H1 (cell line): Measurements from ENCODE around the gene SRGAP3. TPM values are rescaled to one million over a fixed set of nuclear protein-coding genes. Genes with fewer than 3 reads are reported as not detected.

ENCODE experiments used
- CTCF ChIA-PET: fragments of 300-600 bp; sonication (Branson Sonifier 250); formaldehyde crosslinking; loops from one replicate; lab custom pipeline; 2021; ENCODE audit not compliant: partially characterized antibody; lab: Charles Lee
- POLR2A ChIA-PET: fragments of 300-600 bp; sonication (Branson Sonifier 250); formaldehyde crosslinking; loops from one replicate; lab custom pipeline; 2021; ENCODE audit warnings: inconsistent platforms; ENCODE audit not compliant: partially characterized antibody; lab: Charles Lee
- DNase-seq, 2 experiments: peaks; one replicate each; pipeline versions ENCODE4 v3.0.0 to v3.0.0-alpha.2; 2010 to 2022; ENCODE audit warnings: low spot score in 2 of 2, low read depth in 1 of 2, mixed read lengths in 1 of 2
- FAIRE-seq: peaks from 2 replicates; lab custom pipeline; 2011; peaks lifted over from hg19 to GRCh38; lab: Jason Lieb, UNC
- H2AFZ ChIP-seq: 2 replicates; pipeline ENCODE4 v1.8.1; 2012; ENCODE audit warnings: low read length, inconsistent platforms
- H2AK5ac ChIP-seq: 2 replicates; pipeline ENCODE4 v1.6.1; 2013; ENCODE audit warnings: low read depth, low read length
- H2BK120ac ChIP-seq: replicated peaks from 2 replicates; pipeline ENCODE3; 2013; ENCODE audit warnings: low read depth, low read length, inconsistent platforms
- H2BK12ac ChIP-seq: 2 replicates; pipeline ENCODE4 v1.6.1; 2013; ENCODE audit warnings: low read depth, low read length
- H2BK15ac ChIP-seq: 2 replicates; pipeline ENCODE4 v1.6.1; 2013; ENCODE audit warnings: low read length
- H2BK20ac ChIP-seq: 2 replicates; pipeline ENCODE4 v1.6.1; 2013; ENCODE audit warnings: low read length
- H2BK5ac ChIP-seq: 2 replicates; pipeline ENCODE4 v1.6.1; 2013; ENCODE audit warnings: low read depth, low read length
- H3K14ac ChIP-seq: 2 replicates; pipeline ENCODE4 v1.6.1; 2013; ENCODE audit warnings: inconsistent platforms; ENCODE audit not compliant: insufficient read length
- H3K18ac ChIP-seq: 2 replicates; pipeline ENCODE4 v1.6.1; 2013; ENCODE audit warnings: low read length; ENCODE audit errors: extremely low read depth
- H3K23ac ChIP-seq: 2 replicates; pipeline ENCODE4 v1.6.1; 2013; ENCODE audit warnings: inconsistent platforms; ENCODE audit not compliant: insufficient read length
- H3K23me2 ChIP-seq: 2 replicates; pipeline ENCODE4 v1.6.1; 2013; ENCODE audit warnings: low read depth, low read length
- H3K27ac ChIP-seq: 2 replicates; pipeline ENCODE4 v1.6.1; 2011; ENCODE audit warnings: low read depth, low read length, inconsistent platforms
- H3K27me3 ChIP-seq, 4 experiments: replicated peaks in 1 of 4; 1 replicate in 1 of 4; 2 replicates in 3 of 4; pipeline versions ENCODE4 v1.6.1 to v1.8.1; 2011 to 2013; ENCODE audit warnings: low read length in 3 of 4, mild to moderate bottlenecking in 3 of 4, inconsistent platforms in 2 of 4, mixed read lengths in 2 of 4, moderate library complexity in 1 of 4; ENCODE audit not compliant: control insufficient read depth in 3 of 4, insufficient read depth in 3 of 4; ENCODE audit errors: extremely low read depth in 1 of 4
- H3K36me3 ChIP-seq, 4 experiments: 2 replicates each; pipeline versions ENCODE4 v1.6.1 to v1.8.1; 2011 to 2013; ENCODE audit warnings: mild to moderate bottlenecking in 4 of 4, low read length in 3 of 4, moderate library complexity in 2 of 4, control low read depth in 1 of 4, inconsistent platforms in 1 of 4; ENCODE audit not compliant: insufficient read depth in 4 of 4, control insufficient read depth in 2 of 4
- H3K4ac ChIP-seq: replicated peaks from 2 replicates; pipeline ENCODE3; 2013; ENCODE audit warnings: low read length, low read depth, mixed read lengths, inconsistent platforms; ENCODE audit not compliant: insufficient read length
- H3K4me1 ChIP-seq, 4 experiments: replicated peaks in 1 of 4; 1 replicate in 1 of 4; 2 replicates in 3 of 4; pipeline versions ENCODE4 v1.6.1 to v1.8.1; 2011 to 2013; ENCODE audit warnings: low read length in 3 of 4, inconsistent platforms in 2 of 4, mixed read lengths in 1 of 4; ENCODE audit not compliant: insufficient read depth in 4 of 4, control insufficient read depth in 3 of 4
- H3K4me2 ChIP-seq, 2 experiments: 2 replicates each; pipeline versions ENCODE4 v1.6.1 to v1.8.1; 2011 to 2013; ENCODE audit warnings: low read depth in 2 of 2, low read length in 2 of 2, control low read depth in 1 of 2, inconsistent platforms in 1 of 2, mild to moderate bottlenecking in 1 of 2; ENCODE audit not compliant: insufficient read depth in 1 of 2
- H3K4me3 ChIP-seq, 4 experiments: fragments of 200-600, 300-600 bp in 1 of 4; sonication (generic), shearing (Covaris generic), sonication (Bioruptor Twin) in 1 of 4; 2 replicates each; pipeline versions ENCODE4 v1.5.1 to v1.8.1; 2011 to 2016; ENCODE audit warnings: low read length in 4 of 4, low read depth in 3 of 4, control low read depth in 2 of 4, inconsistent platforms in 2 of 4, mild to moderate bottlenecking in 2 of 4, mixed read lengths in 1 of 4, moderate library complexity in 1 of 4; ENCODE audit not compliant: insufficient read depth in 2 of 4; ENCODE audit errors: extremely low read depth in 1 of 4
- H3K56ac ChIP-seq: replicated peaks from 2 replicates; pipeline ENCODE3; 2013; ENCODE audit warnings: low read depth, mild to moderate bottlenecking, mixed read lengths, low read length, inconsistent platforms; ENCODE audit not compliant: insufficient read length
- H3K79me1 ChIP-seq: 2 replicates; pipeline ENCODE4 v1.6.1; 2013; ENCODE audit warnings: low read depth, low read length, control low read depth
- H3K79me2 ChIP-seq, 2 experiments: 2 replicates each; pipeline versions ENCODE4 v1.6.1 to v1.8.1; 2012 to 2013; ENCODE audit warnings: low read length in 2 of 2, mild to moderate bottlenecking in 2 of 2, inconsistent platforms in 1 of 2; ENCODE audit not compliant: insufficient read depth in 2 of 2, control insufficient read depth in 1 of 2
- H3K9ac ChIP-seq, 4 experiments: replicated peaks in 1 of 4; 1 replicate in 1 of 4; 2 replicates in 3 of 4; pipeline versions ENCODE4 v1.6.1 to v1.8.1; 2011 to 2013; ENCODE audit warnings: low read depth in 3 of 4, low read length in 3 of 4, control low read depth in 2 of 4, mild to moderate bottlenecking in 2 of 4, moderate library complexity in 2 of 4, inconsistent platforms in 1 of 4; ENCODE audit errors: extremely low read depth in 1 of 4
- H3K9me3 ChIP-seq, 2 experiments: 2 replicates each; pipeline versions ENCODE4 v1.6.1 to v1.8.1; 2012 to 2013; ENCODE audit warnings: mild to moderate bottlenecking in 2 of 2, moderate library complexity in 2 of 2, control low read depth in 1 of 2, inconsistent platforms in 1 of 2, low read depth in 1 of 2, low read length in 1 of 2, mixed read lengths in 1 of 2; ENCODE audit not compliant: insufficient read depth in 2 of 2
- H4K20me1 ChIP-seq, 2 experiments: replicated peaks in 1 of 2; 2 replicates each; pipeline versions ENCODE3 to v1.8.1; 2011 to 2013; ENCODE audit warnings: inconsistent platforms in 2 of 2, low read length in 2 of 2, mild to moderate bottlenecking in 1 of 2; ENCODE audit not compliant: insufficient read depth in 2 of 2, control insufficient read depth in 1 of 2
- H4K5ac ChIP-seq: 2 replicates; pipeline ENCODE4 v1.6.1; 2013; ENCODE audit warnings: low read length, low read depth, mixed read lengths, inconsistent platforms; ENCODE audit not compliant: insufficient read length
- H4K8ac ChIP-seq: 2 replicates; pipeline ENCODE4 v1.8.0; 2013; ENCODE audit warnings: mild to moderate bottlenecking, moderate library complexity, low read length, inconsistent platforms; ENCODE audit not compliant: insufficient read depth; ENCODE audit errors: extremely low read depth
- H4K91ac ChIP-seq: replicated peaks from 2 replicates; pipeline ENCODE3; 2013; ENCODE audit warnings: low read length, mixed read lengths, inconsistent platforms; ENCODE audit not compliant: insufficient read length
- HDAC6 ChIP-seq: IDR thresholded peaks from one replicate; pipeline ENCODE4 v1.7.1; 2012; ENCODE audit warnings: low read depth, mild to moderate bottlenecking, inconsistent platforms, low read length, moderate library complexity
- NANOG ChIP-seq: IDR thresholded peaks from 2 replicates; pipeline ENCODE4 v1.6.1; 2011; ENCODE audit warnings: low read length, low read depth, mild to moderate bottlenecking, inconsistent platforms; ENCODE audit not compliant: insufficient read depth, poor library complexity, severe bottlenecking
- RAD21 ChIP-seq, 2 experiments: IDR thresholded peaks in 1 of 2; conservative IDR thresholded peaks in 1 of 2; 2 replicates each; pipeline ENCODE4 v1.6.1; 2011; ENCODE audit warnings: low read depth in 2 of 2, low read length in 2 of 2, improper control_type of control experiment in 1 of 2, inconsistent platforms in 1 of 2, mild to moderate bottlenecking in 1 of 2, moderate library complexity in 1 of 2
- SAP30 ChIP-seq: fragments of 300-600 bp; sonication (generic); IDR thresholded peaks from 2 replicates; pipeline ENCODE4 v1.7.1; 2012; ENCODE audit warnings: low read length, moderate library complexity, mild to moderate bottlenecking, inconsistent platforms; ENCODE audit not compliant: insufficient read depth, insufficient replicate concordance
- SP1 ChIP-seq: IDR thresholded peaks from 2 replicates; pipeline ENCODE4 v1.6.1; 2011; ENCODE audit warnings: low read depth, low read length
- TAF1 ChIP-seq: IDR thresholded peaks from 2 replicates; pipeline ENCODE4 v1.6.1; 2011; ENCODE audit warnings: mild to moderate bottlenecking, low read depth, low read length
- ZNF274 ChIP-seq: IDR thresholded peaks from 2 replicates; pipeline ENCODE4 v1.7.0; 2012; ENCODE audit warnings: low read length, borderline replicate concordance; ENCODE audit errors: extremely low read depth
- WGBS, 2 experiments: shearing (Covaris generic) in 1 of 2; methylation state at CpG; one replicate each; pipeline versions ENCODE4 v1.1.6 to v1.1.7; 2013 to 2015; ENCODE audit warnings: low lambda C conversion rate in 2 of 2, mixed read lengths in 2 of 2, inconsistent platforms in 1 of 2, low coverage in 1 of 2, missing lambda C conversion rate in 1 of 2; ENCODE audit not compliant: insufficient replicate concordance in 2 of 2, insufficient coverage in 1 of 2, insufficient read length in 1 of 2; ENCODE audit errors: extremely low coverage in 1 of 2, missing lambda C conversion rate in 1 of 2; 5-methylcytosine and 5-hydroxymethylcytosine counted together
- polyA plus RNA-seq, 7 experiments: library from polyadenylated mRNA; depleted of rRNA in 3 of 7; stranded (reverse) in 5 of 7; unstranded in 2 of 7; fragments of >200 nt in 5 of 7; fragments of 200-250 nt in 2 of 7; gene quantifications; 1 replicate in 5 of 7; 2 replicates in 1 of 7; 4 replicates in 1 of 7; pipeline versions ENCODE4 v1.2.1 to v1.2.3, GENCODE V29; 2011 to 2013; ENCODE audit warnings: missing spikeins in 2 of 7, mixed read lengths in 2 of 7
- total RNA-seq: library from RNA; stranded (reverse); fragmentation: NEBNext Ultra II Directional; extraction: Animal tissue kit (Norgen Biotek cat#: 25700); gene quantifications from 2 replicates; pipeline ENCODE4 v1.2.1, GENCODE V29; 2021
- TF ChIP-seq, protein P1 (sequence below), 3 experiments: IDR thresholded peaks; 1 replicate in 2 of 3; 2 replicates in 1 of 3; pipeline versions ENCODE4 v1.5.1 to v1.6.1; 2011; ENCODE audit warnings: low read length in 3 of 3, mild to moderate bottlenecking in 3 of 3, inconsistent platforms in 2 of 3, low read depth in 1 of 3, moderate library complexity in 1 of 3; ENCODE audit not compliant: insufficient read depth in 1 of 3; ENCODE audit errors: control extremely low read depth in 1 of 3

SRGAP3 gene
- total and polyA plus RNA-seq, 2 of the 8 experiments (the other 6 are each of a cell fraction or from before 2014, with no cell fraction given), result 5.8 to 11.4 TPM

DNA sequence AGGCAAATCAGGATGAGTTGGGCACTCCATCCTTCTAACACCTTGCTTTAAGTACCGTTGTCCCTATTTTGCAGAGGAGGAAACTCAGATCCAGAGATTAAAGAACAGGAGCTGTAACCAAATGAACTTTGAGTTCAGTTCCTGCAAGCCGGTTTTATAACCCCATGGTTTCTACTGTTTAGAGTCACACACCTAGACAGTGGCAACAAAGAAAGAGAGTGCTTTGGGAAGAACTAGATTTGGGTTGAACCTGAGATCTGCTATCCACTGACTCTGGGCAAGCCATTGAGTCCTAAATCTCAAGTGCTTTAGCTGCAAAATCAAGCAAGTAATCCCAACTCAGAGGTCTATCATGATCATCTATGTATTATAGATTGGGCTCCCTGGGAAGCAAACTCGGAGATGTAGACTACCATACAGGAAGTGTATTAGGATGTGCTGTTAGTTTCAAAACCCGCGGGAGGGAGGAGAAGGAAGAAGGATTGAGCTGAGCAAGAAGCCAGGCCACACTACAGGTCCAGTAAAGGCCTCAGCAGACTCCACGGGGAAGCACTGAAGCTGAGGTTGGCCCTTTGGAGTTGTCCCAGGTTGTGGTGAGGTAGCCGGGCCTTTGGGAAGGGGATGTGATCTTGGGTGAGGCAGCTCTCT is 42.2 kb downstream of the SRGAP3 start:
- Histone ChIP-seq H3K18ac (no peak overlapping the region), H3K9ac (no peak overlapping the region), H3K27me3 (no peaks in the 10 kb centered on the region), H2AFZ (no peak overlapping the region), H3K56ac (no peak overlapping the region), H2AK5ac (no peak overlapping the region), H3K23me2 (no peaks in the 10 kb centered on the region), H4K8ac (no peak overlapping the region), H3K79me1 (no peaks in the 10 kb centered on the region), H2BK5ac (no peak overlapping the region), H3K36me3 (no peaks in the 10 kb centered on the region), H2BK20ac (no peak overlapping the region), H3K4ac (no peak overlapping the region), H3K79me2 (no peaks in the 10 kb centered on the region), H2BK120ac (no peak overlapping the region), H2BK15ac (no peak overlapping the region), H3K14ac (no peak overlapping the region), H4K20me1 (peaks cover 0 to 2% of the 10 kb centered on the region in 2 experiments), H4K5ac (no peak overlapping the region), H3K4me3 (no peak overlapping the region), H3K27ac (no peak overlapping the region), H2BK12ac (no peak overlapping the region), H4K91ac (no peak overlapping the region), H3K4me2 (no peak overlapping the region), H3K4me1 (peaks cover 0 to 8% (median 3%) of the 10 kb centered on the region in 4 experiments; a peak in 4 of 7 replicates), H3K9me3 (no peaks in the 10 kb centered on the region), H3K23ac (no peak overlapping the region)
- FAIRE-seq (no peak), DNase-seq (no peak)
- 89% methylated on average over 7 of the region's 7 CpGs; no CpG with 5 or more reads in 1 of the 2 experiments for WGBS, 2 experiments
- TF ChIP-seq SP1, result no peak
- no peak for TF ChIP-seq SAP30
- no peak for TF ChIP-seq NANOG
- no peak for TF ChIP-seq RAD21 (IDR thresholded peaks at IDR 0.05 in 1 of 2, conservative IDR thresholded peaks at IDR 0.05 in 1 of 2; ENCODE audit: low read depth in 2 of 2, low read length in 2 of 2)
- no peak for TF ChIP-seq ZNF274
- no peak for TF ChIP-seq HDAC6
- no peak for TF ChIP-seq TAF1
- TF ChIP-seq, protein P1, sequence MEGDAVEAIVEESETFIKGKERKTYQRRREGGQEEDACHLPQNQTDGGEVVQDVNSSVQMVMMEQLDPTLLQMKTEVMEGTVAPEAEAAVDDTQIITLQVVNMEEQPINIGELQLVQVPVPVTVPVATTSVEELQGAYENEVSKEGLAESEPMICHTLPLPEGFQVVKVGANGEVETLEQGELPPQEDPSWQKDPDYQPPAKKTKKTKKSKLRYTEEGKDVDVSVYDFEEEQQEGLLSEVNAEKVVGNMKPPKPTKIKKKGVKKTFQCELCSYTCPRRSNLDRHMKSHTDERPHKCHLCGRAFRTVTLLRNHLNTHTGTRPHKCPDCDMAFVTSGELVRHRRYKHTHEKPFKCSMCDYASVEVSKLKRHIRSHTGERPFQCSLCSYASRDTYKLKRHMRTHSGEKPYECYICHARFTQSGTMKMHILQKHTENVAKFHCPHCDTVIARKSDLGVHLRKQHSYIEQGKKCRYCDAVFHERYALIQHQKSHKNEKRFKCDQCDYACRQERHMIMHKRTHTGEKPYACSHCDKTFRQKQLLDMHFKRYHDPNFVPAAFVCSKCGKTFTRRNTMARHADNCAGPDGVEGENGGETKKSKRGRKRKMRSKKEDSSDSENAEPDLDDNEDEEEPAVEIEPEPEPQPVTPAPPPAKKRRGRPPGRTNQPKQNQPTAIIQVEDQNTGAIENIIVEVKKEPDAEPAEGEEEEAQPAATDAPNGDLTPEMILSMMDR (IDR thresholded peaks at IDR 0.05; ENCODE audit: control extremely low read depth in 1 of 3, insufficient read depth in 1 of 3, low read depth in 1 of 3, low read length in 3 of 3), result no peak
- ChIA-PET CTCF (interaction anchor here (0.6 to 1.5 kb wide), 5 partner anchors 11 to 95 kb away, joined by 3 read pairs; no protein-coding TSS in a partner anchor), POLR2A (no interaction called here)
